ENCODE measurements around the gene TYRO3.
"Not testable (repeated sequence)": the region's sequence is repeated elsewhere in the genome, so short reads cannot be mapped to it uniquely, and the experiment has no call there.

Gene TYRO3

DNA sequence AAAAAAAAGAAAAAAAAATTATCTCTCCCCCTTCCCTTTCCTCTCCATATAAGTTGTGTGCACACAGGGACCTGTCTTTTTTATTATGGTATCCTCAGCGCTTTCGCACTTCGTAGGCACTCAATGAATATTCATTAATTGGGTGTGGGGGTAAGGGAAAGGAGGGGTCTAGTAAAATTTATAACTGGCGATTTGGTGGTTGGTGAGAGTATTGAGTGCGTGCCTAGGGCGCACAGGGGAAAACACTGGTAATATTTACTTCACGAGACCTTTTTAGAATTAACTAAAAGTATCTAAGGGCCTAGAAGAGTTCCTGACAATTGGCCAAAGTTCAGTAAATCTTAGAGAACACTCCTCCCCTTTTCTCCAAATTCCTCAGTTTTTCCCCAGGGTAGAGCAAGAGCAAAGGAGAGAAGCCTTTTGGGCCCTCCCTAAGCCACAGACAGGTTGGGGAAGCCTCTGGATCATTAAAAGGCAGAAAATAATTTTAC, 25.7 kb downstream of the TYRO3 start:
- no peak overlapping the region for H3K18ac ChIP-seq (ENCODE audit: low read length)
- H3K79me1 ChIP-seq (ENCODE audit: low read length): peaks cover 23% of the 10 kb centered on the region
- H3K79me2 ChIP-seq (ENCODE audit: control insufficient read depth, insufficient read depth, low read length, poor library complexity): peaks cover 6% of the 10 kb centered on the region
- H4K8ac ChIP-seq (ENCODE audit: low read depth, low read length): peak overlapping the region; percentile 93
- no peak overlapping the region for H3K14ac ChIP-seq (ENCODE audit: low read length)
- peak overlapping the region; percentile 95 for H4K12ac ChIP-seq (ENCODE audit: low read depth, low read length)
- H4K91ac ChIP-seq (ENCODE audit: low read depth, low read length): peak overlapping the region; percentile 99
- H2BK12ac ChIP-seq (ENCODE audit: low read length): no peak overlapping the region
- H3K4me2 ChIP-seq (ENCODE audit: low read length): peak overlapping the region; percentile 78
- H3K36me3 ChIP-seq (ENCODE audit: control insufficient read depth in 1 of 2, insufficient read depth in 2 of 2, low read length in 2 of 2): peaks cover 0 to 2% of the 10 kb centered on the region in 2 experiments
- no CpG with 5 or more reads among the region's 7 CpGs for WGBS (ENCODE audit: extremely low coverage, insufficient coverage, insufficient read length)
- no peaks in the 10 kb centered on the region for H3K27me3 ChIP-seq (ENCODE audit: insufficient read depth, low read length)
- no peak overlapping the region for H2AFZ ChIP-seq (ENCODE audit: insufficient read depth, low read length, poor library complexity)
- peak overlapping the region; percentile 93 for H2BK120ac ChIP-seq (ENCODE audit: insufficient read depth, low read length, poor library complexity)
- H3K4me3 ChIP-seq (ENCODE audit: low read depth, low read length): no peak overlapping the region
- H3K23ac ChIP-seq (ENCODE audit: low read length): no peak overlapping the region
- peak overlapping the region; percentile 99 for H2BK5ac ChIP-seq (ENCODE audit: low read depth, low read length, poor library complexity)
- peaks cover 12 to 19% of the 10 kb centered on the region in 2 experiments for H3K4me1 ChIP-seq (ENCODE audit: control insufficient read depth in 1 of 2, insufficient read depth in 2 of 2, low read length in 2 of 2)
- H3K9ac ChIP-seq (ENCODE audit: low read length): peak overlapping the region; percentile 74
- H3K27ac ChIP-seq (ENCODE audit: low read depth, low read length): peak overlapping the region; percentile 99
- no peaks in the 10 kb centered on the region for H3K9me3 ChIP-seq (ENCODE audit: insufficient read depth, low read depth, low read length)
- DNase-seq: peak; percentile 14 to 72
- H3K4ac ChIP-seq (ENCODE audit: low read depth, low read length): peak overlapping the region; percentile 86
- H2AK5ac ChIP-seq (ENCODE audit: low read length): no peak overlapping the region

DNA sequence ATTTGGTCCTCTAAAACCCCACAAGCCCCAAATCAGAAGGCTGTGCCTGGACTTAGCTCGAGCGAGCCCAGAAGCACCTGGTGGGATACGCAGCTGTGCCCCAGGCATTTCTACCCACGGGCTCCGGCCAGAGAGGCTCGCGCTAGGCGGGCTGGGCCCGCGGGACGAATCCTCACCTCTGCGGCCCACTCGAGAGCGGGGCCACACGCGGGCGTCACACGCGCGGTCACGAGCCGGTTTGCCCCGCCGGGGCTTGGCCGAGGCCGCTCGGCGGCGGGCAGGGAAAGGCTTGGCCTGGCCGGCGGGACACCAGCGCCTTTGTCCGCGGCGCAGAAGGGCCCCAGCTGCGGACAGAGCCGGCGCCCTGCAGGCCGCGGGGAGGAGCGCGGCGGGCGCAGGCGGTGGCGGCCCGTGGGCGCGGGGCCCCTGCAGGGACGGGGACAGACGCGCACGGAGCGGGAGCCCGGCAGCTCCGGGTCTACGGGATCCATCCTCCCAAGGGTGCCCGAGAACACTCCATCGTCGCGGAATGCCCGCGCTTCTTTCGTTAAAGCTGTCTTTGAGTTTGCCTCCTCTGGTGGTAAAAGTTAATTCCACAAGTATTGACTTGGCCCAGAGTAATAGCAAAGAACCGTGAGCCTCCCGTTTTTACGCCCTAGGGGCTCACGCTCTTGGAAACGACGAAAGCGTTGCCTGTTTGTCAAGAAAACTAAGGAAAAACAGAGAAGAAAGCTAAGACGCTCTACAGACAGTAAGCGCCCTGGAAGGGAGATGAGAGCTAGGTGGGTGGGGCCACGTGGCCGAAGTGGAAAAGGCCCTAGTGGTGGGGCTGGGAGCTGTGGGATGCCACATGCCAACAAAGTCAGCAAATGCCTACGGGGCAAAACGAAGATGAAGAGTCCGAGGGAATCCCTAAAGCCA, 26.4 kb downstream of the TYRO3 start:
- peak overlapping the region; percentile 82 for H2AFZ ChIP-seq (ENCODE audit: insufficient read depth, low read length, poor library complexity)
- H2AK5ac ChIP-seq (ENCODE audit: low read length): peak overlapping the region; percentile 72
- H3K27ac ChIP-seq (ENCODE audit: low read depth, low read length): peak overlapping the region; percentile 99
- H3K9ac ChIP-seq (ENCODE audit: low read length): peak overlapping the region; percentile 74
- H3K79me1 ChIP-seq (ENCODE audit: low read length): peaks cover 23% of the 10 kb centered on the region
- peak overlapping the region; percentile 86 for H3K4ac ChIP-seq (ENCODE audit: low read depth, low read length)
- peak overlapping the region; percentile 99 for H4K91ac ChIP-seq (ENCODE audit: low read depth, low read length)
- peaks cover 12 to 19% of the 10 kb centered on the region in 2 experiments for H3K4me1 ChIP-seq (ENCODE audit: control insufficient read depth in 1 of 2, insufficient read depth in 2 of 2, low read length in 2 of 2)
- peak overlapping the region; percentile 93 for H2BK120ac ChIP-seq (ENCODE audit: insufficient read depth, low read length, poor library complexity)
- H4K12ac ChIP-seq (ENCODE audit: low read depth, low read length): peak overlapping the region; percentile 95
- H3K79me2 ChIP-seq (ENCODE audit: control insufficient read depth, insufficient read depth, low read length, poor library complexity): peaks cover 6% of the 10 kb centered on the region
- H3K27me3 ChIP-seq (ENCODE audit: insufficient read depth, low read length): no peaks in the 10 kb centered on the region
- H3K18ac ChIP-seq (ENCODE audit: low read length): peak overlapping the region; percentile 99
- no CpG with 5 or more reads among the region's 78 CpGs for WGBS (ENCODE audit: extremely low coverage, insufficient coverage, insufficient read length)
- no peaks in the 10 kb centered on the region for H3K36me3 ChIP-seq (ENCODE audit: control insufficient read depth in 1 of 2, insufficient read depth in 2 of 2, low read length in 2 of 2)
- H3K9me3 ChIP-seq (ENCODE audit: insufficient read depth, low read depth, low read length): no peaks in the 10 kb centered on the region
- H3K23ac ChIP-seq (ENCODE audit: low read length): no peak overlapping the region
- H3K4me3 ChIP-seq (ENCODE audit: low read depth, low read length): peak overlapping the region; percentile 63
- H2BK12ac ChIP-seq (ENCODE audit: low read length): peak overlapping the region; percentile 98
- peak overlapping the region; percentile 78 for H3K4me2 ChIP-seq (ENCODE audit: low read length)
- peak overlapping the region; percentile 93 for H4K8ac ChIP-seq (ENCODE audit: low read depth, low read length)
- peak overlapping the region; percentile 98 for H3K14ac ChIP-seq (ENCODE audit: low read length)
- peak; percentile 79 to 91 for DNase-seq
- peak overlapping the region; percentile 99 for H2BK5ac ChIP-seq (ENCODE audit: low read depth, low read length, poor library complexity)

DNA sequence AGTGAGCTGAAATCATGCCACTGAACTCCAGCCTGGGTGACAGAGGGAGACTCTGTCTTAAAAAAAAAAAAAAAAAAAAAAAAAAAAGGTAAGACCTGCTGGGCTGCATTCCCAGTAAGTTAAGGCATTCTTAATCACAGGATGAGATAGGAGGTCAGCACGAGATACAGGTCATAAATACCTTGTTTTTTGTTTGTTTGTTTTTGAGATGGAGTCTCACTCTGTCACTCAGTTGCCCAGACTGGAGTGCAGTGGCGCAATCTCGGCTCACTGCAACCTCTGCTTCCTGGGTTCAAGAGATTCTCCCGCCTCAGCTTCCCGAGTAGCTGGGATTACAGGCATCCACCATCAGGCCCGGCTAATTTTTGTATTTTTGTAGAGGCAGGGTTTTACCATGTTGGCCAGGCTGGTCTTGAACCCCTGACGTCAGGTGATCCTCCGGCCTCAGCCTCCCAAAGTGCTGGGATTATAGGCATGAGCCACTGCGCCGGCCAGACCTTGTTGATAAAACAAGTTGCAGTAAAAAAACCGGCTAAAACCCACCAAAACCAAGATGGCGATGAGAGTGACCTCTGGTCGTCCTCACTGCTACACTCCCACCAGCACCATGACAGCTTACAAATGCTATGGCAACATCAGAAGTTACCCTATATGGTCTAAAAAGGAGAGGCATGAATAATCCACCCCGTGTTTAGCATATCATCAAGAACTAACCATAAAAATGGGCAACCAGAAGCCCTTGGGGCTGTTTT, 27.7 kb downstream of the TYRO3 start:
- peaks cover 12 to 16% of the 10 kb centered on the region in 2 experiments for H3K4me1 ChIP-seq (ENCODE audit: control insufficient read depth in 1 of 2, insufficient read depth in 2 of 2, low read length in 2 of 2)
- peak overlapping the region; percentile 74 for H3K27ac ChIP-seq (ENCODE audit: low read depth, low read length)
- peak; percentile 48 to 83 for DNase-seq
- H3K36me3 ChIP-seq (ENCODE audit: control insufficient read depth in 1 of 2, insufficient read depth in 2 of 2, low read length in 2 of 2); H2AFZ ChIP-seq (ENCODE audit: insufficient read depth, low read length, poor library complexity); H3K4me3 ChIP-seq (ENCODE audit: low read depth, low read length); H3K23ac ChIP-seq (ENCODE audit: low read length); H3K9me3 ChIP-seq (ENCODE audit: insufficient read depth, low read depth, low read length); H3K4me2 ChIP-seq (ENCODE audit: low read length); H3K79me2 ChIP-seq (ENCODE audit: control insufficient read depth, insufficient read depth, low read length, poor library complexity); H3K27me3 ChIP-seq (ENCODE audit: insufficient read depth, low read length); H4K12ac ChIP-seq (ENCODE audit: low read depth, low read length); H3K9ac ChIP-seq (ENCODE audit: low read length): not testable (repeated sequence)
- peak overlapping the region; percentile 93 for H2BK5ac ChIP-seq (ENCODE audit: low read depth, low read length, poor library complexity)
- H3K79me1 ChIP-seq (ENCODE audit: low read length): peaks cover 23% of the 10 kb centered on the region
- peak overlapping the region; percentile 41 for H2AK5ac ChIP-seq (ENCODE audit: low read length)
- H3K4ac ChIP-seq (ENCODE audit: low read depth, low read length): peak overlapping the region; percentile 14
- H2BK120ac ChIP-seq (ENCODE audit: insufficient read depth, low read length, poor library complexity): peak overlapping the region; percentile 93
- H2BK12ac ChIP-seq (ENCODE audit: low read length): peak overlapping the region; percentile 98
- H4K8ac ChIP-seq (ENCODE audit: low read depth, low read length): peak overlapping the region; percentile 79
- WGBS (ENCODE audit: extremely low coverage, insufficient coverage, insufficient read length): no CpG with 5 or more reads among the region's 14 CpGs
- H4K91ac ChIP-seq (ENCODE audit: low read depth, low read length): peak overlapping the region; percentile 92
- H3K18ac ChIP-seq (ENCODE audit: low read length): peak overlapping the region; percentile 75
- peak overlapping the region; percentile 62 for H3K14ac ChIP-seq (ENCODE audit: low read length)

DNA sequence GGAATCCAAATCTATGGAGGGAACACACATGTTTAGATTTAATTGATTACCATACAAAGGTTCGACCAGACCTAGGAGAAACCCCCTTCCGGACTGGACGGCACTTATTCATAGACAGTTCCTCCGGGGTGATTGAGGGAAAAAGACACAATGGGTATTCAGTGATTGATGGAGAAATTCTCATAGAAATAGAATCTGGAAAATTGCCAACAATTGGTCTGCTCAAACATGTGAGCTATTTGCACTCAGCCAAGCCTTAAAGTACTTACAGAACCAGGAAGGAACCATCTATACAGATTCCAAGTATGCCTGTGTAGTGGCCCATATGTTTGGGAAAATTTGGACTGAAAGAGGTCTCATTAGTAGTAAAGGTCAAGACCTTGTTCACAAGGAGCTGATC, 30.0 kb downstream of the TYRO3 start:
- not testable (repeated sequence) for H3K18ac ChIP-seq (ENCODE audit: low read length); H3K27me3 ChIP-seq (ENCODE audit: insufficient read depth, low read length); H3K79me2 ChIP-seq (ENCODE audit: control insufficient read depth, insufficient read depth, low read length, poor library complexity); H2BK120ac ChIP-seq (ENCODE audit: insufficient read depth, low read length, poor library complexity); H2BK12ac ChIP-seq (ENCODE audit: low read length); H3K4ac ChIP-seq (ENCODE audit: low read depth, low read length); H4K12ac ChIP-seq (ENCODE audit: low read depth, low read length); H3K36me3 ChIP-seq (ENCODE audit: control insufficient read depth in 1 of 2, insufficient read depth in 2 of 2, low read length in 2 of 2); H3K9ac ChIP-seq (ENCODE audit: low read length); H3K4me3 ChIP-seq (ENCODE audit: low read depth, low read length); H3K23ac ChIP-seq (ENCODE audit: low read length); H2BK5ac ChIP-seq (ENCODE audit: low read depth, low read length, poor library complexity); H2AFZ ChIP-seq (ENCODE audit: insufficient read depth, low read length, poor library complexity); H3K9me3 ChIP-seq (ENCODE audit: insufficient read depth, low read depth, low read length); H2AK5ac ChIP-seq (ENCODE audit: low read length); H3K14ac ChIP-seq (ENCODE audit: low read length); H4K8ac ChIP-seq (ENCODE audit: low read depth, low read length); H3K4me2 ChIP-seq (ENCODE audit: low read length)
- H3K4me1 ChIP-seq (ENCODE audit: control insufficient read depth in 1 of 2, insufficient read depth in 2 of 2, low read length in 2 of 2): peaks cover 10 to 16% of the 10 kb centered on the region in 2 experiments
- H3K27ac ChIP-seq (ENCODE audit: low read depth, low read length): peak overlapping the region; percentile 33
- H3K79me1 ChIP-seq (ENCODE audit: low read length): peaks cover 21% of the 10 kb centered on the region
- H4K91ac ChIP-seq (ENCODE audit: low read depth, low read length): peak overlapping the region; percentile 28
- no CpG with 5 or more reads among the region's 4 CpGs for WGBS (ENCODE audit: extremely low coverage, insufficient coverage, insufficient read length)
- DNase-seq: peak in 1 of 2 donors; percentile 51
